NCI-H2196 treated with DMSO at 0.1 percent for 48 hours (cell line): ENCODE results near the gene SIPA1L2.

Experiments used
- DNase-seq: peaks from one replicate; lab custom pipeline; 2025; ENCODE audit not compliant: unreplicated experiment; lab: John Stamatoyannopoulos, UW

Gene SIPA1L2

DNA sequence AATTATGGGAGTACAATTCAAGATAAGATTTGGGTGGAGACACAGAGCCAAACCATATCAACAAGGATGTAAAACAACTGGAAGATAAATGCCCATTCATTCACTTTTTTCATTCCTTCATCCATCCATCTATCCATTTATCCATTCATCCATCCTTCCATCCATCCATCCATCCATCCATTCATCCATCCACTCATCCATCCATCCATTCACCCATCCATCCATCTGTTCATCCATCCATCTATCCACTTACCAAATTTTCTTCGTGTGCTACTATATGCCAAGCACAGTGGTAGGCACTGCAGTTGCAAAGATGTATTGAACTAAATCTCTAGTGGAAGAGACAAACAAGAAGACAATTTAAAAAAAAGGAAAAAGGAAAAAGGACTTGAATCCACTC, 14.3 kb upstream of the SIPA1L2 start:
- no peak for DNase-seq

DNA sequence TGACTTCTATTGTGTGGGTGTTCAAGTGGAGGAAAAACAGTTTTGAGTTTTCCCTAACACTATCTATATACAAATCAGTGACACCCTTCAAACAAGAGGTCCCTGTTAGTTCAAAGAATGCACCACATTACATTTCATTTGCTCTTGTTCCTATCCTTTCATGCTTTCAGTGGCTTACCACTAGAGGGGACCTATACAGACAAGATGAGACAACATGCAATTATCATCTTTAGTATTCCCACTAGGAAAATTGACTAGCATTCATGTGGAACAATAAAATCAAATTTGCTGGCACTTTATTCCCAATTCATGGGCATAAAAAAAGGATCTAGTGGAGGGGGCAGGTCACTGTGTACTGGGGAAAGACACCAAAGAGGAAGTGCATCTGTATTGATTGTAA, 13.3 kb upstream of the SIPA1L2 start:
- DNase-seq, result no peak

DNA sequence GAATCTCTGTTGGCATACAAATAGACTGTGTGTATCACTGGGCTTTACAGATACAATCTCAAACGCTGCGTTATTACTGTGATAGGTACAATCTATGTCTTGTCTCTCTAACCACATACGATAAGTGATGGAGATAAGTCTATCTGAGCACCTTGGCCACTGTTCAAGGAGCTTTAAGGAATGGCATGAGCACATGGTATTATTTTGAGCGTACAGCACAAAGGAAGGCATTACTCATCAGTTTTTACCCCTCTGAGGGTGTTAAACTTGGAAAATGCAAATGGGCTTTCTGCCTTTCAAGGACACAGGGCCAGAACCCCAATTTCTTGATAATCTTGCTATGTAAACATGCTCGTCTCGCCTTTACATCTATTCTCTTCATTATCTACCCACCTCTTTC, 11.6 kb upstream of the SIPA1L2 start:
- DNase-seq, result no peak

DNA sequence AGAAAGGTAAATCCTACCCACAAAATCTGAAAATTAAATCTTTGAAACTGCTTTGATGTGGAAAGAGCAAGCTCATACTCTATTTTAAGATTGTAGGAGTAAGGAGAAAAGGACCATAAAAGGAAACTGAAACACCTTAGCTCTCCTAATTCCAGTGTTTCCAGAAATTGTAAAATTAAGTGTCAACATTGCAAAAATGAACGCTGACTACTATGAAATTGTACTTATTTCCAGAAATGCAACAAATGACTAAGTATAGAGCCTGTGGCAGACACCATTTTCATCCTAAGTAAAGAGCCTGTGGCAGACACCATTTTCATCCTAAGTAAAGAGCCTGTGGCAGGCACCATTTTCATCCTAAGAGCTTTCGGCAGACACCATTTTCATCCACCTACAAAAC, 6.9 kb upstream of the SIPA1L2 start:
- no peak for DNase-seq

DNA sequence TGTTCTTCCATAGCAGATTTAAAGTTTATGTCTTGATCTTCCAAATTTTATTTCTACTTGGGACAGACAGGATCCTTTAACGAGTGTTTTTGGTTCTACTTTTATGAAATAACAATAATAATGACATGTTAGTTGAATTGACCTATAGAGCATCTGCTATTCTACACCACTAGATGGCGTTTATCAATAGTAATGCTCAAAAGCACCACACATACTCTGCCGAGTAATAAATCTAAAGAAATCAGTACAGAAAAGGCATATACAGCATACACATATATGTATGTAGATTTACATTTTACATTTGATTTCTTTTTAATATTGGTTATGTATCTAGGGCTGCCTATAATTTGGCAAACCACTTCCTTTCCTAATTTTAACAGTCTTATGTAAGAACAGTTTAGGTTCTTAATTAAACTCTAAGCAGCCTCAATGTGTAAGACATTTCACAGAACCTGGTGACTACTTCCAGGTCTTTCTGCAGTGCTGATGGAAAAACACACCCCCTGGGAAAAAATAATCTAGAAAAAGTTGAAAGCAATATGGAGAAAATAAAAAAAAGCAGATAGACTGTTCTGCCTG, 5.9 kb upstream of the SIPA1L2 start:
- peak; percentile 34 for DNase-seq

DNA sequence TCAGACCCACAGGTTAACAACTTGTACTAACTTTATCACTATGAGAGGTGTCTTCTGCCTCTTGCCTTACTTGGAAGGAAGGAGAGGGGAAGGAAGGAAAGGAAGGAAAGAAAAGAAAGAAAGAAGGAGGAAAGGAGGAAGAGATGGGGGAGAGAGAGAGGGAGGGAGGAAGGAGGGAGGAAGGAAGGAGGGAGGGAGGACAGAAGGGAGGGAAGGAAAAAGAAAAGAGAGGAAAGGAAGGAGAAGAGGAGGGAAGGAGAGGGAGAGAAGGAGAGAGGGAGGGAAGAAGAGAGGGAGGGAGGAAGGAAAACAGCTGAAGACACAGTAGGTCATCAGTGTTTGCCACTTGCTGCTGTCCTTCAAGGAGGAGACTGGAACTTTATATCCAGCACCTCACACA, 5.3 kb upstream of the SIPA1L2 start:
- no peak for DNase-seq

DNA sequence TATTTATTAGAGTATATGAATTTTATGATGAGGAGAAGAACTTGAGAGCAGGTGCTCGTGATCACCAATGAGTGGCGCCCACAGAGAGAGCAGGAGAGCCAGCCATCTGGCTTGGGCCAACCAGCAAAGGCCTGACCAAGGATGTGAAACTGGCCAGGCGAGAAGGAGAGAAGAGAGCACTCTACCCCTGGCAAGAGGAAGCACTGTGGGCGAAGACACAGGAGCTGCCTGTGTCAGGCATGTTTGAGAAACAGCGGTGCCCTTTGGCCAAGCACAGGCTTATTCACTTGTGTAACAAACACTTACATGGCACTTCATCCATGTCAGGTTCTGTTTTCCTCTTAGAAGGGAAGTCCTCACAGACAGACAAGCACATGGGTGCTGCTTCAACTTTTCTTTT, 4.2 kb upstream of the SIPA1L2 start:
- DNase-seq, result no peak

DNA sequence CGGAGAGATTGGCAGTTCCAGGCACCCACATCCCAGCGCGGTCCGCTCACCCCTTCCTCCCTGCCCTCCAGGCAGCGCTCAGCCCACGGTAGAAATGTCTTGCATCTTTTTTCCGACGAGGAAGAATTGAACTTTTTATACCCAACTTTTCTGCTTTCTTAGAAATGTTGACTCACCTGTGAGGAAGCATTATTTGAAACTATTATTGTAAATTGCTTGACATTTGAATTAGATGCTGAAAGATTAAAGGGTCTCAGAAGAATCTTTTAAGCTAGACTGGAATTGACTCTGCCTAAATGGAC, 912 bp upstream of the SIPA1L2 start:
- no peak for DNase-seq

DNA sequence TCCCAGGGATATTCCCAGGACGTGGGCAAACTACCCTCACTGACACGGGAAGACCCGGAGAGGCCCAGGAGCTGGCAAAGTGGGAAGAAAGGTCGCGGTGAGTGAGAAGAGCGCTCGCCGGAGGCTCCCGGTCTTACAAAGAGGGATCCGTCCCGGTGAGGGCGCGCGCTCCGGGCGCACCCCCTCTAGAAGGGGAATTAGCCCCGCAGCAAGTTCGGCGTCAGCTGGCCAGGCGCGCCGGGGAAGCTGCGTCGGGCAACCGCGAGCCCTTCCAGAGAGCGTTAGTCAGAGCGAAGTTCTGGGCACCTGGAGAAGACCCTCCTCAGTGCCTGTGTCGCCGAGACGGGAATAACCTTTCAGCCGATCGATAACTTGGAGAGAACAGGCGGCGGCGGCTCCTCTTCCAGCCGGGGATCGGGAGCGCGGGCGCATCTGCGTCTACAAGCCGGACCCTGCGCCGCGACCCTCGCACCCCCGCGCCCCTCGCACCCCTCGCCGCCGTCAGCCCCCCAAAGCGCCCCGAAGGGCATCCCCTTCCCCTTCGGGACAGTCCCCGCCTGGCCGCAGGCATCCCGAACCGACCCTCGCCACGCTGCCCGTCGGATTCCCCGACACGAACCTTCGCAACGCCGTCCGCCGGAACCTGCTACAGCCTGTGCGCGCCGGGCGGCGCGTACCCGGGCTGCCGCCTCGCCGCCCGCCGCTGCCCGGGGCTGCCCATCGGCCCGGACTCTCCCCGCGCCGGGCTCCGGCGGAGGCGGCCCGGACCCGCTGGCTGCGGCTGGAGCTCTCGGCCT, 485 bp downstream of the SIPA1L2 start:
- DNase-seq, result no peak

DNA sequence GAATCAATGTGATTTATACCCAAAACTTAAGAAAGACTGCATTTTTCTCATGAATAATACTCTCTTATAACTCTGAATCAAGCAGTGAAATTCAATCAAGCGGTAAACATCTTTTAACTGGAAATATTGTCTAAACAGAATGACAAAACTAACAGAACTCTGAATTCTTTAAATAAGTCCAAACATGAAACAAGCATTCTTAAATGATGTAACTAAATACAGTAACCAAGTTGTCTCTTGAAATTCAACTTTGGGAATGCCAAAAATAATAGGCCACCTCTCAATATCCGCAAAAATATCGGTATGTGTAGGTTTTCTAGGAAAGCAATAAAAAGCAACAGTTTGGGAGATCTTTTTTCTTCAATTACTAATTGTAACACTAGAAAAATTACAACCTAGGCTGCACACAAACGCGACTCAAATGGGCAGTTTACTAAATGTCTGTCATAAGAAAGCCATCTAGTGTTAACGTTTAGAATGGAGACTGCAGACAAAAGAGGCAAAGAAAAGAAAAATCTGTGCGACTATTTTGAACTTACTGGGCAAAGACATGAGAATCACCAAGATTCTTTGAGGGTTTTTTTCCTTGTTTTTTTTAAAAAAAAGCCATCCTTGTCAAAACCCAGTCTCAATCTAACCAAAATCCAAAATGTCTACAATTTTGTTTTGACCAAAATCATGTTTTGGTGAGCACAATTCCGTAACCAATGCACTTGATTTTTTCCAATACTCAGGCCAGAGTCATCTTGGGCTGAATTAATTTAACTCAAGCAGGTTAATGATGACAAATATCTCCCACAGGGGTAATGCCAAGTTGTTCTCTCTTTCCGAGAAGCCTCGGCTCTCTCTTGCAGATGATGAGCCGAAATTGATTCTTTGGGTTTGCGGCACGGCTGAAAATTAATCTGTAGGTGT, 1.3 kb downstream of the SIPA1L2 start:
- DNase-seq, result no peak

DNA sequence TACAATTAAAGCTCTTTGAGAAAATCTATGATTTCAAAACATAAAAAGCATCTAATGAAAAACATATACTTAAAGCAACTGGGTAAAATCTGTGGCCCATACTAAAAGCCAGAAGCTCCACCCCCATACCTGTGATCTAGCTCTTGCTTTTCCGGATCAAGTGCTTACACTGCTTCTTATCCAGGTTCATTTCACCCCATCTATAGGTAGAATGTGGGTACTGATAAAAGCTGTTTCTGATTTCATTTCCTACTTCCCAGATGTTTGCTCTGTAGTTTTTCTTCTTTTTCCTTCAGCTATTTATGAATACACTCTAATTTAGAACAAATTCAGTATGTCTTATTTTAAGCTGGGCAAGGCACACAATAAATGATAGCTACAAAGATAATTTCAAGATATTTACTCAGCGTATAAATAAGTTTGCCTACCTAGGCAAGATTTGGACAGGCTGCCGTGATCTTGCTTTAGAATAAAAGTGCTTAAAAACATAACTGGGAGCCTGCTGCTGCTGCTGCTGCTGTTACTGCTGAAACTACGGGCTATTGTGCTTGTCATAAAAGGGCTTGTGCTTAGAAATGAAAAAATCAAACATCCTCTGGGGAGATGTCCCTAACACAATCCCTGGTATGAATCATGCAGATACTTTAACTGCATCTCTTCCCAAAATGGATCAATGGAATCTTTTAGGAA, 2.1 kb downstream of the SIPA1L2 start:
- peak; percentile 32 for DNase-seq

DNA sequence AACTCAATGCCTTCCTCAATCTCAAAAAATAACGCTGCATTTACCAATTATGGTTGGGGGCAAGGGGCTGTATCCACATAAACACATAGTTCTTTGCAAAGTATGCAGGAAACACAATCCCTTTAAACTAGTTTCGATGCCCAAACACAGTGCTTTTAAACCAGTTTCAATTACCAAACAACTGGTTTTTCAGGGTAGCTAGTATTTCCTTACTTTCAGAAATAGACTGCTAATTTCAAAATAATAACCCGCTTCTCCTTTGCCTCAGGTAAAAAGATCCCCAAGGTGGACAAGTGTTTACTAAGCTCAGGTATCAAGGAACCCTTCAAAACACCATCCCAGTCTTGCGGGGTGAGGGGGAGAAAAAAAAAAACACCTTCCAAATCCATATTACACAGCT, 2.8 kb downstream of the SIPA1L2 start:
- DNase-seq, result no peak

DNA sequence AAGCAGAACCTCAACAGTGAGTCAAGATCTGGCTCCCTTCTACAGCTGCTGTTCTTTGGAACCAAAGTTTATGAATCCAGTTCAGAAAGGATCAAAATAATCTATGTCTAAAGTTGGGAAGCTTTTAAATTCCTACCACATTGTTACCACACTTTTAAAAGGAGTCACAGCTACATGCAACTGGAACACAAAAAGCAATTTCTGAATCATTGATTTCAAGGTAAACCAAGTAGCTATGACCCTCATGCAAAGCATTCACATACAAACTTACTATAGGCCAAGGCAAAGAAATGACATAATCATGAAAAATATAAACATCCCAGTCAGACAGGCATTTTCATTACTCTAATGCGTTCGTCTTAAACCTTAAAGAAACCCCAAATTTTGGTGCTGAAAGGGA, 3.5 kb downstream of the SIPA1L2 start:
- no peak for DNase-seq

DNA sequence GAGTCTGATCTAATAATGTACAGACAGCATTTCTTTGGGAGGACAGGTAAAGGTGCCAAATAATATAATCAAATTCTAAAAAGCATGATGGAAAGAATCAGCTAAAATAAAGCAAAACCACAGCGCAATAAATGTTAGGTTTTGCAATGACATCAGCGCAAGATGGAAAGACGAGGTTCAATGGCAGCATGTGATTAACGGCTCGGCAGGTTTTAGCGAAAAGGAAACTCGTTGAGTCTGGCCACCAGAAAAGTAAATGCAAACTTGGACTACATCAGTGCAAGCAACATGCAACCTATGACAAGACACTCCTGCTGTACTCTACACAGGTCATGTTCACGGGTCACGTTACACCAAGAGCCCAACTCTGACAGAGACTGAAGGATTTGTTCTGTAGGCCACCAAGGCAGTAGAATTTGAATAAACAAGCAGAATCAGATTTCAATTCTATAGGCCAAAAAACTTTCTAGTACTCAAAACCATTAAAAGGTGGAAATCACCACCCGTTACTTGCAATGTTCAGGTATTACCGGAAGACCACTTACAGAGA, 4.5 kb downstream of the SIPA1L2 start:
- DNase-seq, result no peak

DNA sequence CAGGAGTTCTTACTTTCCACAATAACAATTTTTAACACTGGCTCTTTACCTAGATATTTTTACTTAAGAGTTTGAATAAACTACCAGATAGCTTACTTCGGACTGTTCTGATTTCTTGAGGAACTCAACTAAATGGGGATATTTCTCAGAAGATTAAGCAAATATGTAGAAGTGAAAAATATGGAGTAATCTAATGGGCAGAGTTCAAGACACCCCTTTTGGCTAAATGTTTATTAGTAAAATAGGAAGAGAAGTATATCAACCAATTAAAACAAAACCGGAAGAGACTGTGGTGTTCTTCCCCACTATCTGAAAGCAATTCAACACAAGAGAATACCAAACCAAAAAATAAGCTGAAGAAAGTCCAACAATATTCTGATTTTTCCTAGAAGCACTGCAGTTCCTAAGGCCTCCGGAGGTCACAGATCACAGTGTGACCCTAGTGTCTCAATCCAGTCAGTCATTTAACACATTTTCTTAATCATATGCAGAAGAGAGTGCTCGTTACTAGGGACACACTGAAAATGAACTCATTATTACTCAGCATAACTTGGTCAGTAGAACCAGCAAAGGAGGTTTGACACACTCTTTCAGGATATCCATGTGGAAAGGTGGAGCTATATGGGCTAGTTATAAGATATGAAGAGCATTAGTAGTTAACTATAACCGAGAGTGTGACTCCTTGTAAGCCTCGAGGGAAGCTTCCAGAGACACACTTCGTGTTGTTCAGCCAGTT, 5.2 kb downstream of the SIPA1L2 start:
- DNase-seq, result no peak

DNA sequence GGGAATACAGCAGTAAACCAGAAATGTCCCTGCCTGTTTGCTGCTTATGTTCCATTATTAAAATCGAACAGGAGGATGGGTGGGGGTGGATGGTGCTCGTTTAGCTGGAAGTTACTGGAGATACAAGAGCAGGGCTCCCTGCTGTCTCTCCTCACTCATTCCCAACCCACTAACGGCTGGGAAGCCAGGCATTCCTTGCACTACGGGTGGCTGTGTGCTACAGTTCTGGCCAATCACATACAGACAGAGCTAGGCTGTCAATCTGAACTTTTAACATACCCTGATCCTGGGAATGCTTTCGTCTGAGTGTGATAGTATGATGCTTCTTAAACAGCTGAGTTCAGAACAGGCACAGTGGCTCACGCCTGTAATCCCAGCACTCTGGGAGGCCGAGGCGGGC, 7.0 kb downstream of the SIPA1L2 start:
- DNase-seq, result no peak

DNA sequence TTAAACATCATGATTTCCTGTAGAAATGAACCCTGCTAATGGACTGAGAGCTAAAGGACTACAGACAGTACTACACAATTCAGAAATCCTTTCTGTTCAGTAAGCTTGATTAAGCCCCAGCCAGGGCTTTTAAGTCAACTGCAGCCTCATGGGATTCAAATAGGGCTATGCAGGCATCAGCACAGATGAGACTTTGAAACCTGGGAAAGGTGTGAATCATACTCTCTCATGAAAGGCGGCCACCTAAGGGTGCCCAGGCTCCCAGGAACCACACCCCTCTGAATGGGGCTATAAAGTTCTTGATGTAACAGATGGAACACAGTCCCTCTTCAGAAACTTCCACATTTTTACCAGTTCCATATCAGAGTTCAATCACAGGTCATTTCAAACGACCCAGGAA, 7.6 kb downstream of the SIPA1L2 start:
- DNase-seq, result no peak

DNA sequence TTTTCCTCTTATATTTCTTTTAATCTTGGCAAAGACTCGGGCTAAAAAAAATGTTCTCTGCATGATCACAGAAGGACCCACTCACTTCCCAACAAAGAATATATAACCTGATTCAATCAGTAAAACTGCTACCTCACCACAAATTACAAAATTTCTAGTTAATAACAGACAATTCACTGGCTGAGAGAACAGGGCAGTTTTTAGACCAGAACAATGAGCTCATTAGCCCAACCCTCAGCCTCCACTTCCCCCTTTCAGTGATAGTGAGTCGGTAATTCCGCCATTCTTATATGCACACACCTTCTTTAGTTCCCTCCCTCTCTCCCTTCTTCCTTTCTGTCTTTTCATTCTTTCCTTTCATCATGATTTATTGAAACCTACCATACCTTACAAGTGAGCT, 8.9 kb downstream of the SIPA1L2 start:
- DNase-seq, result no peak

DNA sequence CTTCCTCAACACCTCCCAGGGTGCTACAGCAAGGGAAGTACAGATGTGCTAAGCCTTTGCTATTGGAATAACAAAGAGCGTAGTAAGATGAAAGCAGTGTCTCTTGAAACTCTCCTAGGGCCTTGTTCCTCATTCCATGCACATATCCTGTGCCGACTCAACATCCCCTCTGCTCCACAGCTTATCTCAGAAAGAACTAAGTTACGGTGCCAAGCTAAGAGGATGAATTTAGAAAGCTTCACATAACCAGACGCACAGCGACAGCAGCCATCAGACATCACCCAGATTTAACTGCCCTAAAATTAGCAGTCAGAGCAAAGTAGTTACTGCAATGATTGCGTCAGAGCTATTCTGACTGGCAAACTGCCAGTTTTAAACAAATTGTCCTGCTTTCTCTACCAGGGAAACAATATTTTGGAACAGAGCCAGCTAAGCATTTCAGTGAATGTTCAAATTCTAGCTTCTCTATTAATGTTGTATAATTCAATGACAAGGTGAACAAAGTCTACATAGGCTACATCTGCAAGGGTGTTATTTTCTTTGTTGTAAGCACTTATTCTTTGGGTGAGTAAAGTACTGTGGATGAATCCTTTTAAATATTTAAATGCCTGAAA, 9.5 kb downstream of the SIPA1L2 start:
- DNase-seq, result peak; percentile 38

DNA sequence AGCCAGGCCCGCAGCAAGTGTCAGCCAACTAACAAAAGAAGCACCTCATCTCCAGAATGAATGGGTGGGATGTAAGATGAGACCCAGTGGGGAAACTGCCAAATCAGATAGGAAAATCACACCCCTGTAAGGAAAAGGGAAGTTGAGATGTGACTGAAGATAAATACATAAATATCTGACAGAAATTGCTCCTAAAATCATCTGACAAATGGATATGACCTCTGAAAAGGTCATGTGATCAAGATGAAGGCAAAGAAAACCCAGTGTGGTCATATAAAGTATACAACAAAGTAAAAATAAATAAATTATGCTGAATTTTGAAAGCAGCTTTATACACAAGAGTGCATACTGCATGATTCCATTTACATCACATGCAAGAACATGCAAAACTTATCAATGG, 12.7 kb downstream of the SIPA1L2 start:
- DNase-seq, result no peak
